ENCODE measurements around the gene EPB41L4B. TPM values are rescaled to one million over a fixed set of nuclear protein-coding genes. Genes with fewer than 3 reads are reported as not detected.

The EPB41L4B gene
- total and polyA plus RNA-seq, 2 experiments from 2014 or later = 11.0 to 32.2 TPM

DNA sequence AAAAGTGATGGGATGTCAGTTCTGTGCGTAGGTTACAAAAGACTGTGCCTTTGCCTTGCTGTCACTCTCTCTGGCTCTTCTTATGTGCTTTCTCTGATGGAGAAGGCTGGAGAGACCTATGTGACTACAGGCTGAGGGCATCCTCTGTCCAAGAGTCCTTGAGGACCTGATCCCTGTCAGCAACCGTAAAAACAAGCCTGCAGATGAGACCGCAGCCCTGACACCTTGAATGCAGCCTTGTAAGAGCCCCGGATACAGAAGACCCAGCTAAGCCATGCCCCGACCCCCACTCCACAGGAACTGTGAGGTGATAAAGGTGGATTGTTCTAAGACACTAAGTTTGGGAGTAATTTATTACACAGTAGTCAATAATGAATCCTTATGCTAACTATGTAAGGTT is 121.2 kb downstream of the EPB41L4B start:
- Mint-ChIP-seq H3K4me3 (no peak overlapping the region), H3K9me3 (no peaks in the 10 kb centered on the region), H3K27me3 (ENCODE audit: insufficient read depth, low read depth, poor library complexity) (peaks cover 5% of the 10 kb centered on the region), H3K36me3 (ENCODE audit: low read depth) (no peaks in the 10 kb centered on the region), H3K4me1 (no peaks in the 10 kb centered on the region), H3K27ac (no peak overlapping the region)
- H3K27me3 ChIP-seq (ENCODE audit: insufficient read depth) = no peaks in the 10 kb centered on the region
- H3K36me3 ChIP-seq (ENCODE audit: insufficient read depth) = no peaks in the 10 kb centered on the region
- H3K9me2 ChIP-seq (ENCODE audit: insufficient read depth) = no peaks in the 10 kb centered on the region
- H3F3A ChIP-seq (replicated peaks; ENCODE audit: low read depth) = no peaks in the 10 kb centered on the region
- no peaks in the 10 kb centered on the region for H4K20me1 ChIP-seq (replicated peaks; ENCODE audit: insufficient read depth)
- H2AFZ ChIP-seq = no peak overlapping the region
- ATAC-seq = no peak
- no peaks in the 10 kb centered on the region for H3K79me2 ChIP-seq (replicated peaks; ENCODE audit: insufficient read depth)
- no peak overlapping the region for H3K4me2 ChIP-seq
- no peak for TF ChIP-seq ZNF114 (CRISPR knock-in tag; IDR thresholded peaks at IDR 0.05)
- no peak for TF ChIP-seq STAT1 (IDR thresholded peaks at IDR 0.05; ENCODE audit: unreplicated experiment)
- no peak for TF ChIP-seq EZH2phosphoT487 (IDR thresholded peaks at IDR 0.05; ENCODE audit: unreplicated experiment)
- TF ChIP-seq, protein P1, sequence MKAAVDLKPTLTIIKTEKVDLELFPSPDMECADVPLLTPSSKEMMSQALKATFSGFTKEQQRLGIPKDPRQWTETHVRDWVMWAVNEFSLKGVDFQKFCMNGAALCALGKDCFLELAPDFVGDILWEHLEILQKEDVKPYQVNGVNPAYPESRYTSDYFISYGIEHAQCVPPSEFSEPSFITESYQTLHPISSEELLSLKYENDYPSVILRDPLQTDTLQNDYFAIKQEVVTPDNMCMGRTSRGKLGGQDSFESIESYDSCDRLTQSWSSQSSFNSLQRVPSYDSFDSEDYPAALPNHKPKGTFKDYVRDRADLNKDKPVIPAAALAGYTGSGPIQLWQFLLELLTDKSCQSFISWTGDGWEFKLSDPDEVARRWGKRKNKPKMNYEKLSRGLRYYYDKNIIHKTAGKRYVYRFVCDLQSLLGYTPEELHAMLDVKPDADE (IDR thresholded peaks at IDR 0.05) = no peak
- no peak for TF ChIP-seq REST (IDR thresholded peaks at IDR 0.05; ENCODE audit: unreplicated experiment)
- no peak for TF ChIP-seq JUNB (IDR thresholded peaks at IDR 0.05; ENCODE audit: unreplicated experiment)
- no peak for TF ChIP-seq ZNF331 (CRISPR knock-in tag; IDR thresholded peaks at IDR 0.05; ENCODE audit: low read depth)
- no peak for TF ChIP-seq NANOG (IDR thresholded peaks at IDR 0.05; ENCODE audit: borderline replicate concordance)
- no peaks in the 10 kb centered on the region for H3K4me1 ChIP-seq (ENCODE audit: insufficient read depth)
- no peak for DNase-seq (ENCODE audit: low spot score)
- no peak overlapping the region for H3K4me3 ChIP-seq
- no peak overlapping the region for H3K27ac ChIP-seq (ENCODE audit: low read depth)

DNA sequence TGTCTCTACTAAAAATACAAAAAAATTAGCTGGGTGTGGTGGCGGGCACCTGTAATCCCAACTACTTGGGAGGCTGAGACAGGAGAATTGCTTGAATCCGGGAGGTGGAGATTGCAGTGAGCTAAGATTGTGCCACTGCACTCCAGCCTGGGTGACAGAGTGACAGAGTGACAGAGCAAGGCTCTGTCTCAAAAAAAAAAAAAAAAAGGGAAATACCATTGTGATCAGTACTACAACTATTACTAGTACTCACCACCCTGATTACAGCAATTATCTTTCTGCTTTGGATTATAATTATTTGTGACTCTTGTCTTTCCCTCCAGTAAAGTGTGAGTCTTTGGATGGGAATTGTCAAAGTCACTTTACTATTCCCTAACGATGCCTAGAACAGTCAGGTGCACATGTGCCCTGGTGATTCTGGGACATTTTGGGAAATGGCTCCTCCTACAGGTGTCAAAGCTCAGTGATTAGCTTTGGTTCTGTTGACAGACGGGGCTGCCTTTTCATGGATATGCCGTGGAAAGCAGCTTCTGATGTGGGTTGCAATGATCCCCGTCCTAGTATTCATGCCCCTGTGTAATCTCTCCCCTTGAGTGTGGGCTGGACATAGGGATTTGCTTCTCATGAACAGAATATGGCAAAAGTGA is 122.0 kb downstream of the EPB41L4B start:
- Histone ChIP-seq H3K4me1 (ENCODE audit: insufficient read depth) (no peaks in the 10 kb centered on the region), H4K20me1 (replicated peaks; ENCODE audit: insufficient read depth) (no peaks in the 10 kb centered on the region), H3K79me2 (replicated peaks; ENCODE audit: insufficient read depth) (no peaks in the 10 kb centered on the region), H3K36me3 (ENCODE audit: insufficient read depth) (no peaks in the 10 kb centered on the region), H3K27ac (ENCODE audit: low read depth) (no peak overlapping the region), H3F3A (replicated peaks; ENCODE audit: low read depth) (no peaks in the 10 kb centered on the region), H3K9me2 (ENCODE audit: insufficient read depth) (no peaks in the 10 kb centered on the region), H3K4me2 (no peak overlapping the region), H3K27me3 (ENCODE audit: insufficient read depth) (no peaks in the 10 kb centered on the region), H2AFZ (no peak overlapping the region), H3K4me3 (no peak overlapping the region)
- DNase-seq (ENCODE audit: low spot score) (peak; percentile 66), ATAC-seq (peak; percentile 83)
- no peak overlapping the region for H3K27ac Mint-ChIP-seq
- H3K9me3 Mint-ChIP-seq = no peaks in the 10 kb centered on the region
- no peak overlapping the region for H3K4me3 Mint-ChIP-seq
- no peaks in the 10 kb centered on the region for H3K4me1 Mint-ChIP-seq
- H3K27me3 Mint-ChIP-seq (ENCODE audit: insufficient read depth, low read depth, poor library complexity) = peaks cover 6% of the 10 kb centered on the region
- H3K36me3 Mint-ChIP-seq (ENCODE audit: low read depth) = no peaks in the 10 kb centered on the region
- TF ChIP-seq REST (IDR thresholded peaks at IDR 0.05; ENCODE audit: unreplicated experiment) = no peak
